OCI-LY7 (cell line): ENCODE results near the gene COL4A2. TPM values are rescaled to one million over a fixed set of nuclear protein-coding genes. Genes with fewer than 3 reads are reported as not detected.

Experiments used
- BruUV-seq: library from RNA; stranded (reverse); fragments of 400-500 nt; replicated peaks from 2 replicates; lab custom pipeline; 2021; lab: Mats Ljungman, UMichigan
- CTCF ChIA-PET: fragments of 300-600 bp; sonication (Branson Sonifier 250); formaldehyde crosslinking; loops from one replicate; lab custom pipeline; 2022; ENCODE audit warnings: antibody characterized with exemption; ENCODE audit not compliant: unreplicated experiment; lab: Charles Lee
- POLR2A ChIA-PET: fragments of 300-600 bp; sonication (Branson Sonifier 250); formaldehyde crosslinking; loops from one replicate; lab custom pipeline; 2022; ENCODE audit warnings: antibody characterized with exemption; lab: Charles Lee
- DNase-seq: peaks from one replicate; pipeline ENCODE4 v3.0.0-alpha.2; 2015; ENCODE audit warnings: low spot score
- H2AFZ ChIP-seq: fragments of 200-600 bp; sonication (generic), shearing (Covaris generic); 2 replicates; pipeline ENCODE4 v1.6.1; 2014; ENCODE audit warnings: mild to moderate bottlenecking, antibody characterized with exemption, low read length, moderate library complexity
- H3K27ac ChIP-seq: fragments of 200-600 bp; sonication (generic); 2 replicates; pipeline ENCODE4 v1.5.1; 2014; ENCODE audit warnings: mixed run types, low read depth, mild to moderate bottlenecking, moderate library complexity, low read length, inconsistent platforms; ENCODE audit not compliant: poor library complexity, severe bottlenecking
- H3K36me3 ChIP-seq: fragments of 200-600 bp; sonication (generic); 2 replicates; pipeline ENCODE4 v1.6.1; 2014; ENCODE audit warnings: mild to moderate bottlenecking, antibody characterized with exemption, low read length, moderate library complexity, mixed read lengths; ENCODE audit not compliant: insufficient read depth
- H3K4me1 ChIP-seq: fragments of 200-600 bp; sonication (generic); 2 replicates; pipeline ENCODE4 v1.5.1; 2014; ENCODE audit warnings: mild to moderate bottlenecking, low read length; ENCODE audit not compliant: insufficient read depth, poor library complexity, severe bottlenecking
- H3K4me2 ChIP-seq: fragments of 200-600 bp; sonication (generic); 2 replicates; pipeline ENCODE4 v1.6.1; 2014; ENCODE audit warnings: mild to moderate bottlenecking, low read length
- H3K4me3 ChIP-seq: fragments of 200-600 bp; sonication (generic); 2 replicates; pipeline ENCODE4 v1.5.1; 2014; ENCODE audit warnings: mild to moderate bottlenecking, low read depth, low read length; ENCODE audit not compliant: poor library complexity, severe bottlenecking
- H3K79me2 ChIP-seq: fragments of 200-600 bp; sonication (generic); 2 replicates; pipeline ENCODE4 v1.6.1; 2016; ENCODE audit warnings: low read depth, mild to moderate bottlenecking, low read length, moderate library complexity, mixed read lengths; ENCODE audit not compliant: insufficient read depth
- H3K9me2 ChIP-seq: fragments of 200-600 bp; sonication (generic); 2 replicates; pipeline ENCODE4 v1.6.1; 2016; ENCODE audit warnings: mild to moderate bottlenecking, low read length, mixed read lengths; ENCODE audit not compliant: insufficient read depth
- H3K9me3 ChIP-seq: fragments of 200-600 bp; sonication (generic); 2 replicates; pipeline ENCODE4 v1.6.1; 2014; ENCODE audit warnings: mild to moderate bottlenecking, mixed run types, low read length, mixed read lengths
- H4K20me1 ChIP-seq: fragments of 200-600 bp; sonication (generic); 2 replicates; pipeline ENCODE4 v1.6.1; 2014; ENCODE audit warnings: mild to moderate bottlenecking, antibody characterized with exemption, low read length, moderate library complexity, mixed read lengths; ENCODE audit not compliant: insufficient read depth
- EZH2phosphoT487 ChIP-seq: fragments of 200-600 bp; sonication (generic); IDR thresholded peaks from 2 replicates; pipeline ENCODE4 v1.6.1; 2018; ENCODE audit warnings: low read depth, borderline replicate concordance, mild to moderate bottlenecking, mixed run types, antibody characterized with exemption, low read length, moderate library complexity, mixed read lengths
- intact Hi-C: fragments of 100-400 bp; cut with micrococcal nuclease; formaldehyde crosslinking; loops from one replicate; pipeline ENCODE4 v1.10.0; 2022; ENCODE audit not compliant: unreplicated experiment
- total RNA-seq, 2 experiments: library from RNA; depleted of rRNA in 1 of 2; stranded (reverse); fragments of >200 nt in 1 of 2; shearing (Covaris generic) in 1 of 2; gene quantifications; 2 replicates each; pipeline ENCODE4 v1.2.3, GENCODE V29; 2014 to 2022
- TF ChIP-seq, protein P1 (sequence below): fragments of 200-600 bp; sonication (generic); conservative IDR thresholded peaks from 2 replicates; pipeline ENCODE4 v1.5.1; 2014; ENCODE audit warnings: mild to moderate bottlenecking, antibody characterized with exemption, low read length, moderate library complexity, mixed read lengths

Gene COL4A2
- total RNA-seq, 2 experiments from 2014 or later = 0.34 TPM; not detected in 1

DNA sequence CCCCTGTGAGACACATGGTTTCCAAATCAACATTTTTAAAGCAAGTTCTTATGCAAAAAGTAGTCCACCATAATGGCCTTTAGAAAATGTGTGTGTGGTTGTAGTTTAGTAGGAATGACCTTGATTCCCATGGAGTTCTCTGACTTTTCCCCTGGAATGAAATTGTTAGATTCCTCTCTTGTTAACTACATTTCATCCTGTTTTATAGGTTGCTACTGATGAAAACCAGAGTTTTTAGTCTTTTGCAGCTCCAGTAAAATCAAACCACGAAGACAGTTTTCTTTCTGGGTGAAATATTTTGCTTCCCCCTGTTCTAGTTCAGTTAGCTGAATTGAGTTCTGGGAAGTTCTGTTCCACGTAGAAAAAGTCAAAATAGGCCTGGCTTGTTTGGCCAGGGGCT, 146.7 kb downstream of the COL4A2 start:
- H3K4me3 ChIP-seq = no peak overlapping the region
- no peaks in the 10 kb centered on the region for H3K36me3 ChIP-seq
- no peaks in the 10 kb centered on the region for H4K20me1 ChIP-seq
- no peaks in the 10 kb centered on the region for H3K79me2 ChIP-seq
- no peak overlapping the region for H3K27ac ChIP-seq
- POLR2A ChIA-PET = interaction anchor here (0.6 kb wide), 1 partner anchor 461 kb away, joined by 3 read pairs; no protein-coding TSS in a partner anchor
- CTCF ChIA-PET = no interaction called here
- H2AFZ ChIP-seq = no peak overlapping the region
- DNase-seq = no peak
- H3K9me3 ChIP-seq = no peaks in the 10 kb centered on the region
- intact Hi-C loops = loop anchor here (10.0 kb wide), 1 partner anchor 141 kb away; no protein-coding TSS in a partner anchor
- no peaks in the 10 kb centered on the region for H3K9me2 ChIP-seq
- TF ChIP-seq, protein P1, sequence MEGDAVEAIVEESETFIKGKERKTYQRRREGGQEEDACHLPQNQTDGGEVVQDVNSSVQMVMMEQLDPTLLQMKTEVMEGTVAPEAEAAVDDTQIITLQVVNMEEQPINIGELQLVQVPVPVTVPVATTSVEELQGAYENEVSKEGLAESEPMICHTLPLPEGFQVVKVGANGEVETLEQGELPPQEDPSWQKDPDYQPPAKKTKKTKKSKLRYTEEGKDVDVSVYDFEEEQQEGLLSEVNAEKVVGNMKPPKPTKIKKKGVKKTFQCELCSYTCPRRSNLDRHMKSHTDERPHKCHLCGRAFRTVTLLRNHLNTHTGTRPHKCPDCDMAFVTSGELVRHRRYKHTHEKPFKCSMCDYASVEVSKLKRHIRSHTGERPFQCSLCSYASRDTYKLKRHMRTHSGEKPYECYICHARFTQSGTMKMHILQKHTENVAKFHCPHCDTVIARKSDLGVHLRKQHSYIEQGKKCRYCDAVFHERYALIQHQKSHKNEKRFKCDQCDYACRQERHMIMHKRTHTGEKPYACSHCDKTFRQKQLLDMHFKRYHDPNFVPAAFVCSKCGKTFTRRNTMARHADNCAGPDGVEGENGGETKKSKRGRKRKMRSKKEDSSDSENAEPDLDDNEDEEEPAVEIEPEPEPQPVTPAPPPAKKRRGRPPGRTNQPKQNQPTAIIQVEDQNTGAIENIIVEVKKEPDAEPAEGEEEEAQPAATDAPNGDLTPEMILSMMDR = no peak
- TF ChIP-seq EZH2phosphoT487 = no peak
- BruUV-seq = no TSS peak
- H3K4me2 ChIP-seq = no peak overlapping the region
- peaks cover 7% of the 10 kb centered on the region for H3K4me1 ChIP-seq

GRCh38 chr13:110454227-110454859, 147.3 kb downstream of the COL4A2 start:
- POLR2A ChIA-PET = interaction anchor here (0.6 kb wide), 1 partner anchor 461 kb away, joined by 3 read pairs; no protein-coding TSS in a partner anchor
- H3K36me3 ChIP-seq = no peaks in the 10 kb centered on the region
- H3K9me3 ChIP-seq = no peaks in the 10 kb centered on the region
- DNase-seq = no peak
- H3K79me2 ChIP-seq = no peaks in the 10 kb centered on the region
- no peaks in the 10 kb centered on the region for H4K20me1 ChIP-seq
- CTCF ChIA-PET = no interaction called here
- H3K27ac ChIP-seq = no peak overlapping the region
- H2AFZ ChIP-seq = no peak overlapping the region
- no peaks in the 10 kb centered on the region for H3K9me2 ChIP-seq
- no TSS peak for BruUV-seq
- H3K4me2 ChIP-seq = no peak overlapping the region
- intact Hi-C loops = loop anchor here (10.0 kb wide), 1 partner anchor 140 kb away; no protein-coding TSS in a partner anchor
- TF ChIP-seq, protein P1 = no peak
- no peak for TF ChIP-seq EZH2phosphoT487
- peaks cover 11% of the 10 kb centered on the region for H3K4me1 ChIP-seq
- no peak overlapping the region for H3K4me3 ChIP-seq

DNA sequence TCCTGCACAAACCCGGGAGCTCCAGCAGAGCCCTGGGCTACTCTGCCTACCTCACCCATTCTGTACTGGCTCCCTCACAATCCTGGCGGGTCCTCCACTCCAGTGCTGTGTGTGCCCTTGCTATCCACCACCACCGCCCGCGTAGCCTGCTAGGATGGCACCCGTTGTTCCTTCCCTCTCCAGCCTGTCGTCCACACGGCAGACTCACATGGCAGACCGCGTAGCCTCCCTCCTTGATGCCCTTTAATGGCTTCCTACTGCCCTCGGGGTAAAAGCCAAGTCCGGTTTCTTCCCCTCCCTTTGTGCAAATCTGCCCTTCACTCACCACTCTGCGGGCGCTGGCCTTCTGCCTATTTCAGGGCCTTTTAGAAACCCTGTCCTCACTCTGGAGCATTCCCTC, 147.9 kb downstream of the COL4A2 start:
- TF ChIP-seq, protein P1 = no peak
- TF ChIP-seq EZH2phosphoT487 = no peak
- H3K4me1 ChIP-seq = peaks cover 13% of the 10 kb centered on the region
- H3K9me2 ChIP-seq = no peaks in the 10 kb centered on the region
- no peak for DNase-seq
- H2AFZ ChIP-seq = no peak overlapping the region
- no peaks in the 10 kb centered on the region for H4K20me1 ChIP-seq
- no TSS peak for BruUV-seq
- CTCF ChIA-PET = interaction anchor here (0.6 kb wide), 1 partner anchor 57 kb away, joined by 3 read pairs; no protein-coding TSS in a partner anchor
- H3K79me2 ChIP-seq = no peaks in the 10 kb centered on the region
- no peaks in the 10 kb centered on the region for H3K9me3 ChIP-seq
- H3K36me3 ChIP-seq = no peaks in the 10 kb centered on the region
- H3K4me3 ChIP-seq = no peak overlapping the region
- intact Hi-C loops = loop anchor here (10.0 kb wide), 1 partner anchor 140 kb away; no protein-coding TSS in a partner anchor
- POLR2A ChIA-PET = no interaction called here
- no peak overlapping the region for H3K27ac ChIP-seq
- H3K4me2 ChIP-seq = no peak overlapping the region
